K562 (cell line): ENCODE measurements around the gene MRPL28. TPM values are rescaled to one million over a fixed set of nuclear protein-coding genes. Genes with fewer than 3 reads are reported as not detected.

Experiments used
- ATF1 ChIP-seq, 2 experiments: fragments of 450-650 bp in 1 of 2; IDR thresholded peaks; 2 replicates each; pipeline ENCODE4 v1.6.1; 2016; ENCODE audit warnings: missing compliant biosample characterization in 1 of 2, missing genetic modification characterization in 1 of 2
- BMI1 ChIP-seq: fragments of 150-350 bp; IDR thresholded peaks from 2 replicates; pipeline ENCODE4 v1.6.1; 2014; ENCODE audit warnings: low read length
- BRD4 ChIP-seq: fragments of 200-600 bp; sonication (generic); IDR thresholded peaks from 2 replicates; pipeline ENCODE4 v1.6.1; 2017; ENCODE audit warnings: inconsistent platforms
- CREB1 ChIP-seq, 2 experiments: sonication (generic) in 1 of 2; formaldehyde crosslinking in 1 of 2; IDR thresholded peaks; 2 replicates each; pipeline versions ENCODE4 v1.6.1 to v1.8.0; 2012 to 2022; ENCODE audit warnings: inconsistent platforms in 1 of 2, mild to moderate bottlenecking in 1 of 2, missing genetic modification reagents in 1 of 2, moderate library complexity in 1 of 2
- FOXP1 ChIP-seq: sonication (generic); formaldehyde crosslinking; IDR thresholded peaks from 2 replicates; pipeline ENCODE4 v1.8.0; 2022; ENCODE audit warnings: mild to moderate bottlenecking, missing genetic modification reagents
- GABPA ChIP-seq: fragments of 200-800 bp; sonication (Bioruptor generic); conservative IDR thresholded peaks from 2 replicates; pipeline ENCODE4 v1.6.1; 2016; ENCODE audit warnings: low read depth, missing genetic modification characterization, missing compliant biosample characterization
- GATAD2B ChIP-seq: fragments of 450-650 bp; IDR thresholded peaks from 2 replicates; pipeline ENCODE4 v1.6.1; 2017; ENCODE audit warnings: mild to moderate bottlenecking, borderline replicate concordance
- KDM1A ChIP-seq, 2 experiments: fragments of 450-650 bp; IDR thresholded peaks; 2 replicates each; pipeline ENCODE4 v1.6.1; 2016; ENCODE audit warnings: mild to moderate bottlenecking in 2 of 2
- MAZ ChIP-seq, 2 experiments: fragments of 450-650 bp in 1 of 2; sonication (generic) in 1 of 2; formaldehyde crosslinking; IDR thresholded peaks in 1 of 2; conservative IDR thresholded peaks in 1 of 2; 2 replicates each; pipeline versions ENCODE4 v1.4.0 to v1.5.0; 2020; ENCODE audit warnings: mild to moderate bottlenecking in 1 of 2, missing genetic modification reagents in 1 of 2
- NRF1 ChIP-seq, 2 experiments: fragments of 450-650 bp; IDR thresholded peaks in 1 of 2; conservative IDR thresholded peaks in 1 of 2; 2 replicates each; pipeline ENCODE4 v1.6.1; 2014; ENCODE audit warnings: mild to moderate bottlenecking in 2 of 2
- RBM15 ChIP-seq: fragments of 200-400 bp; formaldehyde crosslinking; IDR thresholded peaks from 2 replicates; pipeline ENCODE4 v1.6.1; 2018; ENCODE audit warnings: mild to moderate bottlenecking, low read length, moderate library complexity; ENCODE audit not compliant: insufficient read depth
- SMARCA4 ChIP-seq: fragments of 450-650 bp; IDR thresholded peaks from 2 replicates; pipeline ENCODE4 v1.6.1; 2016
- TRIM28 ChIP-seq: fragments of 450-650 bp; IDR thresholded peaks from 2 replicates; pipeline ENCODE4 v1.6.1; 2017
- polyA plus RNA-seq, 8 experiments: library from polyadenylated mRNA; depleted of rRNA in 4 of 8; stranded (reverse) in 5 of 8; unstranded in 3 of 8; fragments of >200 nt; fragmentation: Nextera tagmentation in 2 of 8; fragmentation: Illumina TruSeq in 1 of 8; extraction: Ambion mirVana in 2 of 8; extraction: Trizol in 1 of 8; gene quantifications; 2 replicates each; pipeline versions ENCODE4 v1.2.1 to v1.2.3, GENCODE V29; 2011 to 2014; ENCODE audit warnings: inconsistent platforms in 1 of 8, missing spikeins in 1 of 8
- total RNA-seq, 7 experiments: library from RNA; depleted of rRNA in 6 of 7; stranded (reverse); fragments of >200 nt in 6 of 7; fragmentation: Illumina TruSeq in 2 of 7; extraction: Trizol in 2 of 7; gene quantifications; 2 replicates each; pipeline versions ENCODE4 v1.2.1 to v1.2.3, GENCODE V29; 2011 to 2021; ENCODE audit warnings: low replicate concordance in 1 of 7
- TF ChIP-seq, protein P1 (sequence below), 2 experiments: fragments of 450-650 bp in 1 of 2; sonication (generic) in 1 of 2; formaldehyde crosslinking in 1 of 2; IDR thresholded peaks; 2 replicates each; pipeline versions ENCODE4 v1.7.1 to v1.9.0; 2016 to 2022; ENCODE audit warnings: inconsistent platforms in 1 of 2, mild to moderate bottlenecking in 1 of 2, missing genetic modification reagents in 1 of 2
- TF ChIP-seq, protein P2 (sequence below): fragments of 450-650 bp; IDR thresholded peaks from 2 replicates; pipeline ENCODE4 v1.6.1; 2016
- TF ChIP-seq, protein P3 (sequence below), 2 experiments: fragments of 450-650 bp; conservative IDR thresholded peaks; 2 replicates each; pipeline ENCODE4 v1.6.1; 2017; ENCODE audit warnings: mild to moderate bottlenecking in 2 of 2, moderate library complexity in 2 of 2

The MRPL28 gene
- total and polyA plus RNA-seq, 9 of the 15 experiments (the other 6 are each of a cell fraction or from before 2014, with no cell fraction given): 2.5 to 323 (median 175) TPM

DNA sequence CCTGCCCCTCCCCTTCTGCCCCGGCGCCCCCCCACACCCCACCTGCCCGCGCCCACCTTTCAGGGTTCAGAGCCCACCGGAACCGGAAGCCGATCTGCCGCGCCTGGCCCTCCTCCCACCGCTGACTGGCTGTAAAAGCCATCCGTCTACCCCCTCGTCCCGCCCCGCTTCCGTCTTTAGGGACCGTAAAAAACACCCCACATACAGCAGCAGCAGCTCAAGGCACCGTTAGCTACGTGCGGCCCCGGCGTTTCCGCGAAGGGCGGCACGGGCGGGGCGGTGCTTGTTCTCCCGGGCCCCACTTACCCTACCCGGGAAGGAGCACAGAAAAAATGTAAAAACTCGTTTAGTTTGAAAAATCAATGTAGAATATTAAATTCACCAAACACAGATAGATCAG is at the start of gene MRPL28 (continued):
- TF ChIP-seq BMI1 (no peak), RBM15 (no peak), BRD4 (no peak), FOXP1 (CRISPR knock-in tag) (no peak), NRF1 (conservative IDR thresholded peaks at IDR 0.05 in 1 of 2, IDR thresholded peaks at IDR 0.05 in 1 of 2) (peak in 1 of 2 experiments; percentile 40; a peak in 2 of 4 replicates), CREB1 (IDR thresholded peaks at IDR 0.05) (peak; percentile 43; the same call in 1 of the 2 replicates), CREB1 (CRISPR knock-in tag; IDR thresholded peaks at IDR 0.05) (peak; percentile 60; the same call in 1 of the 2 replicates), MAZ (CRISPR knock-in tag; conservative IDR thresholded peaks at IDR 0.05 in 1 of 2, IDR thresholded peaks at IDR 0.05 in 1 of 2) (peak in 1 of 2 experiments; percentile 64; a peak in 1 of 4 replicates), GABPA (peak; percentile 94), SMARCA4 (no peak), TRIM28 (no peak), ATF1 (CRISPR knock-in tag; IDR thresholded peaks at IDR 0.05) (no peak), ATF1 (tag; IDR thresholded peaks at IDR 0.05) (peak; percentile 45), GATAD2B (0 out of 2 replicates have a peak, but pooled peaks have one; percentile 65), KDM1A (IDR thresholded peaks at IDR 0.05) (no peak)
- TF ChIP-seq, protein P1, sequence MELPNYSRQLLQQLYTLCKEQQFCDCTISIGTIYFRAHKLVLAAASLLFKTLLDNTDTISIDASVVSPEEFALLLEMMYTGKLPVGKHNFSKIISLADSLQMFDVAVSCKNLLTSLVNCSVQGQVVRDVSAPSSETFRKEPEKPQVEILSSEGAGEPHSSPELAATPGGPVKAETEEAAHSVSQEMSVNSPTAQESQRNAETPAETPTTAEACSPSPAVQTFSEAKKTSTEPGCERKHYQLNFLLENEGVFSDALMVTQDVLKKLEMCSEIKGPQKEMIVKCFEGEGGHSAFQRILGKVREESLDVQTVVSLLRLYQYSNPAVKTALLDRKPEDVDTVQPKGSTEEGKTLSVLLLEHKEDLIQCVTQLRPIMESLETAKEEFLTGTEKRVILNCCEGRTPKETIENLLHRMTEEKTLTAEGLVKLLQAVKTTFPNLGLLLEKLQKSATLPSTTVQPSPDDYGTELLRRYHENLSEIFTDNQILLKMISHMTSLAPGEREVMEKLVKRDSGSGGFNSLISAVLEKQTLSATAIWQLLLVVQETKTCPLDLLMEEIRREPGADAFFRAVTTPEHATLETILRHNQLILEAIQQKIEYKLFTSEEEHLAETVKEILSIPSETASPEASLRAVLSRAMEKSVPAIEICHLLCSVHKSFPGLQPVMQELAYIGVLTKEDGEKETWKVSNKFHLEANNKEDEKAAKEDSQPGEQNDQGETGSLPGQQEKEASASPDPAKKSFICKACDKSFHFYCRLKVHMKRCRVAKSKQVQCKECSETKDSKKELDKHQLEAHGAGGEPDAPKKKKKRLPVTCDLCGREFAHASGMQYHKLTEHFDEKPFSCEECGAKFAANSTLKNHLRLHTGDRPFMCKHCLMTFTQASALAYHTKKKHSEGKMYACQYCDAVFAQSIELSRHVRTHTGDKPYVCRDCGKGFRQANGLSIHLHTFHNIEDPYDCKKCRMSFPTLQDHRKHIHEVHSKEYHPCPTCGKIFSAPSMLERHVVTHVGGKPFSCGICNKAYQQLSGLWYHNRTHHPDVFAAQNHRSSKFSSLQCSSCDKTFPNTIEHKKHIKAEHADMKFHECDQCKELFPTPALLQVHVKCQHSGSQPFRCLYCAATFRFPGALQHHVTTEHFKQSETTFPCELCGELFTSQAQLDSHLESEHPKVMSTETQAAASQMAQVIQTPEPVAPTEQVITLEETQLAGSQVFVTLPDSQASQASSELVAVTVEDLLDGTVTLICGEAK (IDR thresholded peaks at IDR 0.05): peak; percentile 97
- TF ChIP-seq, protein P1 (CRISPR knock-in tag; IDR thresholded peaks at IDR 0.05): no peak
- TF ChIP-seq, protein P2, sequence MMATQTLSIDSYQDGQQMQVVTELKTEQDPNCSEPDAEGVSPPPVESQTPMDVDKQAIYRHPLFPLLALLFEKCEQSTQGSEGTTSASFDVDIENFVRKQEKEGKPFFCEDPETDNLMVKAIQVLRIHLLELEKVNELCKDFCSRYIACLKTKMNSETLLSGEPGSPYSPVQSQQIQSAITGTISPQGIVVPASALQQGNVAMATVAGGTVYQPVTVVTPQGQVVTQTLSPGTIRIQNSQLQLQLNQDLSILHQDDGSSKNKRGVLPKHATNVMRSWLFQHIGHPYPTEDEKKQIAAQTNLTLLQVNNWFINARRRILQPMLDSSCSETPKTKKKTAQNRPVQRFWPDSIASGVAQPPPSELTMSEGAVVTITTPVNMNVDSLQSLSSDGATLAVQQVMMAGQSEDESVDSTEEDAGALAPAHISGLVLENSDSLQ: peak; percentile 99
- TF ChIP-seq, protein P3, sequence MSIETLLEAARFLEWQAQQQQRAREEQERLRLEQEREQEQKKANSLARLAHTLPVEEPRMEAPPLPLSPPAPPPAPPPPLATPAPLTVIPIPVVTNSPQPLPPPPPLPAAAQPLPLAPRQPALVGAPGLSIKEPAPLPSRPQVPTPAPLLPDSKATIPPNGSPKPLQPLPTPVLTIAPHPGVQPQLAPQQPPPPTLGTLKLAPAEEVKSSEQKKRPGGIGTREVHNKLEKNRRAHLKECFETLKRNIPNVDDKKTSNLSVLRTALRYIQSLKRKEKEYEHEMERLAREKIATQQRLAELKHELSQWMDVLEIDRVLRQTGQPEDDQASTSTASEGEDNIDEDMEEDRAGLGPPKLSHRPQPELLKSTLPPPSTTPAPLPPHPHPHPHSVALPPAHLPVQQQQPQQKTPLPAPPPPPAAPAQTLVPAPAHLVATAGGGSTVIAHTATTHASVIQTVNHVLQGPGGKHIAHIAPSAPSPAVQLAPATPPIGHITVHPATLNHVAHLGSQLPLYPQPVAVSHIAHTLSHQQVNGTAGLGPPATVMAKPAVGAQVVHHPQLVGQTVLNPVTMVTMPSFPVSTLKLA (conservative IDR thresholded peaks at IDR 0.05): peak in 1 of 2 experiments; percentile 48; a peak in 2 of 4 replicates
